Measurements from ENCODE around the gene ZSCAN10.
"Not testable (repeated sequence)": the region's sequence is repeated elsewhere in the genome, so short reads cannot be mapped to it uniquely, and the experiment has no call there.

Gene ZSCAN10

GRCh38 chr16:3073448-3073847 lies 25.6 kb downstream of the ZSCAN10 start:
- H3K27ac ChIP-seq = no peak overlapping the region
- TF ChIP-seq CTCF (conservative IDR thresholded peaks at IDR 0.05) = no peak

- H3K27ac ChIP-seq = not testable (repeated sequence)
Measured at GRCh38 chr16:3072576-3073263, 26.4 kb downstream of the ZSCAN10 start.

- H3K27ac ChIP-seq = not testable (repeated sequence)
Measured at GRCh38 chr16:3072148-3072547, 26.9 kb downstream of the ZSCAN10 start.

GRCh38 chr16:3071655-3072054 lies 27.4 kb downstream of the ZSCAN10 start:
- TF ChIP-seq CTCF (conservative IDR thresholded peaks at IDR 0.05) = no peak
- no peak overlapping the region for H3K27ac ChIP-seq

GRCh38 chr16:3070608-3071111 lies 28.4 kb downstream of the ZSCAN10 start:
- TF ChIP-seq CTCF (conservative IDR thresholded peaks at IDR 0.05) = no peak
- no peak overlapping the region for H3K27ac ChIP-seq

- not testable (repeated sequence) for H3K27ac ChIP-seq
Measured at GRCh38 chr16:3069146-3069545, 29.9 kb downstream of the ZSCAN10 start.

- no peak for TF ChIP-seq CTCF (conservative IDR thresholded peaks at IDR 0.05)
- H3K27ac ChIP-seq = no peak overlapping the region
Measured at GRCh38 chr16:3068487-3068886, 30.6 kb downstream of the ZSCAN10 start.

GRCh38 chr16:3066440-3066748 lies 32.7 kb downstream of the ZSCAN10 start:
- TF ChIP-seq CTCF (conservative IDR thresholded peaks at IDR 0.05) = no peak
- no peak overlapping the region for H3K27ac ChIP-seq

- no peak overlapping the region for H3K27ac ChIP-seq
- TF ChIP-seq CTCF (conservative IDR thresholded peaks at IDR 0.05) = no peak
Measured at GRCh38 chr16:3065742-3066439, 33.2 kb downstream of the ZSCAN10 start.
